GM12873 (cell line): Measurements from ENCODE around the gene BTBD17.

Experiments
- TF ChIP-seq, protein P1 (sequence below): IDR thresholded peaks from 2 replicates; pipeline ENCODE4 v1.5.1; 2012; ENCODE audit warnings: low read depth, mild to moderate bottlenecking, moderate library complexity, low read length, control low read depth; ENCODE audit not compliant: insufficient read depth; ENCODE audit errors: missing control alignments

Gene BTBD17

DNA sequence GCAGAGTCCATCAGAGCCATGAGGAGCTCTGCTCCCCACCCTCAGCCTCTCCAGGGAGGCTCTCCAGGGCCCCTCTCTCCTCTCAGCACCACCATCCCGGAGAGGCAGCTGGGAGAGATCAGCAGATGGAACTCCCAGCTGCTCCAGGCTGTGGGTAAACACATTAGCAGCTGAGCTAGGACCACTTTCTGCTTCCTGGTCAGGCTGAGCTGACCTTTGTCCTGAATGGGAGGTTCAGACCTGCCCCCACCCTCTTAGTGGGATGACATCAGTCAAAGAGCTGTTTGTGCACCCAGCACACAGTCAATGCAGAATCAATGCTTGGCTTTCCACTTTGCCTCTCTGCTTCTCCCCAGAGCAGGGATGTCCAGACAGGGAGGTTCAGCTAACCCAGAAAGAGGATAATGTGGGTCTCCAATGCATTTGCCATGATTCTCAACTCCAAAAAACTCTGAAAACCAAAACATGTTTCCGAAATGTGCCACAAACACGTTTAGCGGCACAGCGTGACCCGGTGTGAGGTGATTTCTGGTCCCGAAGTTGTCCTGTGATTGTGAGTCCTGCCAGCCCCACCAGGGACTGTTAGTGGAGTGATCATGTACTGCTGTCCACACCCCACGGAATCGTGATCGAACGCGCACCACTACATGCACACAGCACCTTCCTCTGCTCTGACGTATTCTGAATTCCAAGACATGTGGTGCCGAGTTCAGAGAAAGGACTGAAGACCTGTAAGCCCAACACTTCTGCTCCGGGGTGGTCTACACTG lies 12.4 kb upstream of the BTBD17 start:
- TF ChIP-seq, protein P1, sequence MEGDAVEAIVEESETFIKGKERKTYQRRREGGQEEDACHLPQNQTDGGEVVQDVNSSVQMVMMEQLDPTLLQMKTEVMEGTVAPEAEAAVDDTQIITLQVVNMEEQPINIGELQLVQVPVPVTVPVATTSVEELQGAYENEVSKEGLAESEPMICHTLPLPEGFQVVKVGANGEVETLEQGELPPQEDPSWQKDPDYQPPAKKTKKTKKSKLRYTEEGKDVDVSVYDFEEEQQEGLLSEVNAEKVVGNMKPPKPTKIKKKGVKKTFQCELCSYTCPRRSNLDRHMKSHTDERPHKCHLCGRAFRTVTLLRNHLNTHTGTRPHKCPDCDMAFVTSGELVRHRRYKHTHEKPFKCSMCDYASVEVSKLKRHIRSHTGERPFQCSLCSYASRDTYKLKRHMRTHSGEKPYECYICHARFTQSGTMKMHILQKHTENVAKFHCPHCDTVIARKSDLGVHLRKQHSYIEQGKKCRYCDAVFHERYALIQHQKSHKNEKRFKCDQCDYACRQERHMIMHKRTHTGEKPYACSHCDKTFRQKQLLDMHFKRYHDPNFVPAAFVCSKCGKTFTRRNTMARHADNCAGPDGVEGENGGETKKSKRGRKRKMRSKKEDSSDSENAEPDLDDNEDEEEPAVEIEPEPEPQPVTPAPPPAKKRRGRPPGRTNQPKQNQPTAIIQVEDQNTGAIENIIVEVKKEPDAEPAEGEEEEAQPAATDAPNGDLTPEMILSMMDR: no peak

DNA sequence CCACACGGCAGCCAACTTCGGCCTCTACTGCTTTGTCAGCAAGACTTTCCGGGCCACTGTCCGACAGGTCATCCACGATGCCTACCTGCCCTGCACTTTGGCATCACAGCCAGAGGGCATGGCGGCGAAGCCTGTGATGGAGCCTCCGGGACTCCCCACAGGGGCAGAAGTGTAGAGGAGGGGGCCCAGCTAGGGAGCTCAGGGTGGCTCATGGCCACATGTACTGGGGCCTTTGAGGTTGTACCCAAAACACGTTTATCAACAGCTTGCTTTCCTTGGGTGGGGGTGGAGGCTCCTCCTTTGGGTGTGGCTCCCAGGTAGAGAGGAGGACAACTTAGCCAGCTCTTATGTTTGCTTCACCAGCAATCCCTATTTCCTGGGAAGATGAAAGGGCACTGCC lies 10.8 kb upstream of the BTBD17 start:
- TF ChIP-seq, protein P1: no peak

DNA sequence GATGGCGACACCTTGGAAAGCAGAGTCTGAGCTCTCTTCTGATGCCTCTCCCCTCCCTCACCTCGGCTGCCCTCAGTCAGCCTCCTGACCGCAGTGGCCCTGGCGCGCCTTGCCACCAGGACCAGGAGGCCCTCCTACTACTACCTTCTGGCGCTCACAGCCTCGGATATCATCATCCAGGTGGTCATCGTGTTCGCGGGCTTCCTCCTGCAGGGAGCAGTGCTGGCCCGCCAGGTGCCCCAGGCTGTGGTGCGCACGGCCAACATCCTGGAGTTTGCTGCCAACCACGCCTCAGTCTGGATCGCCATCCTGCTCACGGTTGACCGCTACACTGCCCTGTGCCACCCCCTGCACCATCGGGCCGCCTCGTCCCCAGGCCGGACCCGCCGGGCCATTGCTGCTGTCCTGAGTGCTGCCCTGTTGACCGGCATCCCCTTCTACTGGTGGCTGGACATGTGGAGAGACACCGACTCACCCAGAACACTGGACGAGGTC lies 10.0 kb upstream of the BTBD17 start:
- TF ChIP-seq, protein P1: no peak

DNA sequence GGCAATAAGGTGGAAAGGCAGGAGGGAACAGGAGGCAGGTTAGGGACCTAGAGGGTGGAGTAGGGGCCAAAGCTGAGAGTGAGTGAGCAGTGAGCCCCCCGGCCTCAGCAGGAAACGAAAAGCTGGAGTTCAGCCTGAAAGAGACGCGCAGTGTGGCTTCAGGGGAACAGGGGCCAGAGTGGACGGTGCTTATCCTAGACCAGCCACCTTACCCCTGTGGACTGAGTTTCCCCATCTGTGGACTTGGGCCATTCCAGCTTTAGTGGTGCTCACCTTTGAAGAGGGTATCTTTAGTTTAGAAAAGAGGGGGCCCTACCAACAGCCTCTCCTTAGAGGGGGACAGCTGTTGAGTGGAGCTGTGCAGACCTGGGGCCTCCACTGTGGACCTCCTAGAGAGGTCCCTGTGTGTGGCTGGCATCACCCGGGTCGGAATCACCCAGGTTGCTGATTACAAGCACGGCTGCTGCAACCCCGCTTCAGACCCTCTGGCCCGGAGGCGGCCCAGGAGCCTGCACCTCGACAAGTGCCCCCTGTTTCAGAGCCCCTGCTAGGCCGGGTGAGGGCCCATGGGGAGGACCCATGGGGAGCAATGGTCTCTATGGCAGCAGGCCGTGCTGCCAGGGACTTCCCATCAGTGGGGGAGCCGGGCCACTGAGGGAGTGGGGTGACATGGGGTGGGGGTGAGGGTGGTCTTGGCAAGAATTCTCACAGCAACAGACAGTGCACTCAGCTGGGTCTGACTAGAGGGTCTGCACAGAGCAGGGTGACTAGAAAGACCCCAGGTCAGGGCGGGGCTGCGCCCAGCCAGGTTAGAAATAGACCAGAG lies 8.2 kb upstream of the BTBD17 start:
- TF ChIP-seq, protein P1: no peak

DNA sequence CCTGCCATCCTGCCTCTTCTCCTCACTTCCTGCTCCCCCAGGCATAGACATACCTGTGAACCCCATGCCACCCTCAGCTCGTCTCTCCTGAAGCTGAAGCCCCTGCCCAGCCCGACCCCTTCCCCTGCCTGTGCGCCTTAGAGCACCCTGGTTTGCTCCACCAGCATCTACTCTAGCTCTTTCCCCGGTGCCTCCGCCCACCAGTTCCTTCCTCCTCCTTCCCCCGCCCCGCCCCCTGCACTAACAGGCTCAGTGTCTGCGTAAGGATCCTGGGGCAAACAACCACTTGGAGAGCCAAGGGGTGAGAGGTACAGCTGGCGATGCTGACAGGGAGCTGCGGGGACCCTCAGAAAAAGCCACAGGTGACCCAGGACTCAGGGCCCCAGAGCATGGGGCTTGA lies 7.6 kb upstream of the BTBD17 start:
- TF ChIP-seq, protein P1: no peak

DNA sequence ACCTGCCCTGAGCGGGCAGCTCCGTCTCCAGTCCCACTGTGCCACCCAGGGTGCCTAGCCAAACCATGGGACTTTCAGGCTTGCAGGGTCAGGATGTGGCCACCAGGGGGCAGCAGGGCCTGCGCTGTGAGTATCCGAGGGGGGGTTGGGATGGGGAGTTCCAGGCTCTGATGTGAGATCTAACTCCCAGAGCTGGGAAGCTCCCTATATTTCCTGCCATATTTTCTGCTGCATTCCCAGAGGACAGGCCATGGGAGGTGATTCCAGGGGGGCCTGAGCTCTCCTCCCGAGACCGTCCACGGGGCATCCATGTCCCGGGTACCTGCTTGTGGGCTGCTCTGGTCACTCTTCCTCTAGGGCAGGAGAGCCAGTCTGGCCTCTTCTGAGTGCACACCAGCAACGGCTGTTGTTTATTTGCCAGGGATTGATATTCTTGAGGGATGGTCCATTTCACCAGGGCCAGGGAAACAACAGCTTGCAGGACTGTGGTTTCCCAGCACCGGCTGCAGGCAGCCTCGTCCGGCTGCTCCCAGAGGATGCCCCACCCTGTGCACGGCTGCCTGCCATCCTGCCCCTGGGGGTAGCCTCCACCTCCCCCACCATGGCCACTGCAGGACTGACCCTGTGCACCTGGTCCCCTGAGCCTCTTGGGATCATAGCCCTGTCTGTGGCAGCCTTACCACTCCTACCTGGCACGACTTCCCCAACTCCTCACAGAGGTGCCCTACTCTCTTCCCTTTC lies 6.8 kb upstream of the BTBD17 start:
- TF ChIP-seq, protein P1: peak; percentile 96

DNA sequence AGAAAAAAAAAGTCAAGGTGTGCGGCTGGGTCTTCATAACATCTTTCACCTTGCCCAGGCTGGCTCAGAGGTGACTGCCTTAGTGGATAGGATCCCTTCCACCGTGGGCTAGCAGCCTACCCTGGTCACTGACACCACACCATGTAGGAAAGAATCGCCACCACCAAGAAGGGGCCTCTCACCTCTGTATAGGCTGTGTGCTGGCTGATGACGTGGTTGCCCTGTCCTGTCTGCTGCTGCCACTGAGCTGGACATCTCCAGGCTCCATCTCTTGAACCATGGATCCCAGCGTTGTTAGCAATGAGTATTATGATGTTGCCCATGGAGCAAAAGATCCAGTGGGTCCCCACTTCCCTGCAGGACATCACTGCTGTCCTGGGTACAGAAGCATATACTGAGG lies 5.5 kb upstream of the BTBD17 start, which contains the start of gene GPR142:
TSS of gene GPR142 (plus strand) at position 301 of the 400 bp plus-strand sequence. CDS start 2,035 bp downstream, outside the sequence.
- TF ChIP-seq, protein P1: no peak
